ENCODE data around the gene NELL2. TPM values are rescaled to one million over a fixed set of nuclear protein-coding genes. Genes with fewer than 3 reads are reported as not detected.
A peak's percentile ranks its signal among the peaks of the same experiment; 100 is the strongest.

The NELL2 gene
- total RNA-seq, 8 experiments from 2014 or later = 5.1 to 148 (median 66.5) TPM

- ATAC-seq (replicated peaks in 6 of 8) = peak in 2 of 8 experiments; percentile 11 to 17
- WGBS, 10 experiments = 0 to 17% (median 4%) methylated on average over 1 of the region's 1 CpG; no CpG with 5 or more reads in 2 of the 10 experiments
- in situ Hi-C loops (cut with MboI; ENCODE audit: low pct_unique_long_range_greater_than_20kb in 2 of 9, low sequenced_read_pairs in 9 of 9, unreplicated experiment in 9 of 9) = no loop called here
- no peak overlapping the region for H3K27ac ChIP-seq
- H3K4me3 ChIP-seq = peak overlapping the region; percentile 63 to 89 (median 73)
- peaks cover 0 to 3% of the 10 kb centered on the region in 2 donors for H3K4me1 ChIP-seq (replicated peaks in 1 of 2)
Observed at GRCh38 chr12:44873898-44874297, 2.2 kb downstream of the NELL2 start.

DNA sequence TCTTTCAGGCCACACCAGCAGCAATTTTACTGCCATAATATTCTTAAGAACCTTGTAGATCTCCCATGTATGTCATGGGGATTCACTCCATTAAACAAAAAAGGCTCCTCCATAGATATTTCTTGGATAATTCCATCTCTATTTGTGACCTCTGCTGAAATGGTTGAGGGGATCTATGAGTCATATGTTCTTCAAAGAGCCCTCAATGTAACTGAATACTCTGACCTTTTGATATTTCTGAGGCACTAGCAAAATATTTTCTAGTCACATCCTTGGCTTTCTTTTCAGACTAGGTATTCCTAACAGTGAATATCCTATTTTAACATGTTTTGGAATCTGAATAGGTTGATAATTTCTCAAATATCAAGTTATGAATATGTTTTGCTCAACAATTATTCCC, 6.6 kb downstream of the NELL2 start:
- ATAC-seq (replicated peaks in 6 of 8) = no peak
- H3K27ac ChIP-seq = no peak overlapping the region
- H3K4me3 ChIP-seq = no peak overlapping the region
- peaks cover 0 to 3% of the 10 kb centered on the region in 2 donors for H3K4me1 ChIP-seq (replicated peaks in 1 of 2)
- in situ Hi-C loops (cut with MboI; ENCODE audit: low pct_unique_long_range_greater_than_20kb in 2 of 9, low sequenced_read_pairs in 9 of 9, unreplicated experiment in 9 of 9) = no loop called here

DNA sequence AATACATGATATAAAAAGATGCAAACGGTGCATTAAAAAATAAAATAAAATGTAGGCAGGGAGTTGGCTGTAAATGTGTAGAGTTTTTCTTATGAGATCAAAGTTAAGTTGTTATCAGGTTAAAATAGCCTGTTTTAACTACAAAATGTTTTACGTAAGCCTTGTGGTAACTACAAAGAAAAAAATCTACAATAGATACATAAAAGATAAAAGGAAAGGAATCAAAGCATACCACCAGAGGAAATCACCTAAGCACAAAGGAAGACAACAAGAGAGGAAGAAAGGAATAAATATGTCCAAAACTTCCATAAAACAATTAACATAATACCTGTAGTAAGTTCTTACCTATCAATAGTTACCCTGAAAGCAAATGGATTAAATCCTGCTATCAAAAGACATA, 12.2 kb downstream of the NELL2 start:
- in situ Hi-C loops (cut with MboI; ENCODE audit: low pct_unique_long_range_greater_than_20kb in 2 of 9, low sequenced_read_pairs in 9 of 9, unreplicated experiment in 9 of 9) = no loop called here
- 0 to 42% (median 0%) methylated on average over 1 to 2 of the region's 2 CpGs for WGBS, 10 experiments
- ATAC-seq (replicated peaks in 6 of 8) = no peak
- Histone ChIP-seq H3K4me1 (replicated peaks in 1 of 2) (no peaks in the 10 kb centered on the region), H3K27ac (no peak overlapping the region), H3K4me3 (no peak overlapping the region)

- ATAC-seq (replicated peaks in 6 of 8) = no peak
- Histone ChIP-seq H3K27ac (no peak overlapping the region), H3K4me1 (replicated peaks in 1 of 2) (peaks cover 8 to 16% of the 10 kb centered on the region in 2 donors), H3K4me3 (no peak overlapping the region)
- in situ Hi-C loops (cut with MboI; ENCODE audit: low pct_unique_long_range_greater_than_20kb in 2 of 9, low sequenced_read_pairs in 9 of 9, unreplicated experiment in 9 of 9) = no loop called here
- WGBS, 10 experiments = 20 to 100% (median 54%) methylated on average over 1 of the region's 1 CpG; no CpG with 5 or more reads in 2 of the 10 experiments
Observed at GRCh38 chr12:44859998-44860689, 16.0 kb downstream of the NELL2 start.

DNA sequence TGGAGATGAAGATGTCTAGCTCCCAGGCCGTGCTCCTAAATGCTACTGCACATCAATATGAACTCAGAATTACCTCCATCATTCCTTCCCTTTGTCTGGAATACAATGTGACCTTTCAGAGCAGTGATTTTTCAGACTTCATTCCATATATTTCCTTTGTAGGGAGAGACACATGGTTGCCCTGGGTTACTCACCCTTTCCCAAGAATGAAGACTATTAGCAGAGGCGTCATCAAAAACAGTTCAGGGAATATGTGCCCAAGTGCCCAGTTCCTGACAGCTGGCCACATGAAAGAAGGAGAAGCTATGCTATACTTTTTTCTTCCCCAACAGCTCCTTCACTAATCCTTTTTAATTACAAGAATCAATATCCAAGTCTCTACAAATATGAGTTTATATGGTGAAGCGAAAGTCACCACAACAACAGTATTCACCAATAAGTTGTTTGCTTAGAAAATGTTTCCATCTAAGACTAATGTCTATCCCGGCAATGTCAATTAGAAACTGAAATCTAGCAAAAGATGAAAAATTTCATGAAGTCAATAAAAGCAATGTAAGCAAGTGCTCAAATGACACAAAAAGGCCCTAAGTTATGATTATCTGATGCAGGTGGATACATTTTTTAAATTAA, 17.8 kb downstream of the NELL2 start:
- Histone ChIP-seq H3K4me1 (replicated peaks in 1 of 2) (peaks cover 8 to 16% of the 10 kb centered on the region in 2 donors), H3K27ac (no peak overlapping the region), H3K4me3 (no peak overlapping the region)
- ATAC-seq (replicated peaks in 6 of 8) = peak in 5 of 8 experiments; percentile 32 to 90 (median 68)
- 21 to 75% (median 49%) methylated on average over 2 to 4 of the region's 4 CpGs for WGBS, 10 experiments
- in situ Hi-C loops (cut with MboI; ENCODE audit: low pct_unique_long_range_greater_than_20kb in 2 of 9, low sequenced_read_pairs in 9 of 9, unreplicated experiment in 9 of 9) = no loop called here

GRCh38 chr12:44852483-44852882, 23.6 kb downstream of the NELL2 start:
- 0 to 60% (median 7%) methylated on average over 1 to 2 of the region's 2 CpGs; no CpG with 5 or more reads in 3 of the 10 experiments for WGBS, 10 experiments
- no peak overlapping the region for H3K27ac ChIP-seq
- H3K4me3 ChIP-seq = no peak overlapping the region
- H3K4me1 ChIP-seq (replicated peaks in 1 of 2) = peaks cover 4 to 13% of the 10 kb centered on the region in 2 donors
- ATAC-seq (replicated peaks in 6 of 8) = no peak
- in situ Hi-C loops (cut with MboI; ENCODE audit: low pct_unique_long_range_greater_than_20kb in 2 of 9, low sequenced_read_pairs in 9 of 9, unreplicated experiment in 9 of 9) = no loop called here

GRCh38 chr12:44851586-44851985, 24.5 kb downstream of the NELL2 start:
- no peak for ATAC-seq (replicated peaks in 6 of 8)
- Histone ChIP-seq H3K27ac (no peak overlapping the region), H3K4me1 (replicated peaks in 1 of 2) (peaks cover 4 to 6% of the 10 kb centered on the region in 2 donors), H3K4me3 (no peak overlapping the region)
- WGBS, 10 experiments = 0 to 100% (median 85%) methylated on average over 1 to 3 of the region's 3 CpGs
- in situ Hi-C loops (cut with MboI; ENCODE audit: low pct_unique_long_range_greater_than_20kb in 2 of 9, low sequenced_read_pairs in 9 of 9, unreplicated experiment in 9 of 9) = no loop called here

DNA sequence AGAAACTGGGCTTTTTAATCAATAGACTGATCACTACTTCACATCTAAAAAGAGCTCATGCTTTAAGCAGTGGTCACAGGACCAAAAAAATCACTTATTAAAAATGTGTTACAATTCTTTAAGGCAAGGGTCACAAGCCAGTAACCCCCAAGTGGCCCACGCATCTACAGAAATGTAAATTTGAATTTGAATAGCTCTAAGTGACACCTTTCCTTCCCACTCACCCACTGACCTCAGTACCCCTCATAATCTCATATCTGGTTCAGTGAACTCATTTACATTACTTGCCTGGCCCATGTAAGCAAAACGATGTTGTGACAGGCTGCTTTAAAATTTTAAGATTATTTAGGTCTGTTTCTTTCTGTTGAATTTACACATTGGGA, 27.4 kb downstream of the NELL2 start:
- Histone ChIP-seq H3K4me3 (no peak overlapping the region), H3K27ac (no peak overlapping the region), H3K4me1 (replicated peaks in 1 of 2) (peaks cover 6 to 11% of the 10 kb centered on the region in 2 donors)
- 0 to 60% (median 25%) methylated on average over 1 to 2 of the region's 2 CpGs; no CpG with 5 or more reads in 2 of the 10 experiments for WGBS, 10 experiments
- ATAC-seq (replicated peaks in 6 of 8) = no peak
- in situ Hi-C loops (cut with MboI; ENCODE audit: low pct_unique_long_range_greater_than_20kb in 2 of 9, low sequenced_read_pairs in 9 of 9, unreplicated experiment in 9 of 9) = no loop called here

DNA sequence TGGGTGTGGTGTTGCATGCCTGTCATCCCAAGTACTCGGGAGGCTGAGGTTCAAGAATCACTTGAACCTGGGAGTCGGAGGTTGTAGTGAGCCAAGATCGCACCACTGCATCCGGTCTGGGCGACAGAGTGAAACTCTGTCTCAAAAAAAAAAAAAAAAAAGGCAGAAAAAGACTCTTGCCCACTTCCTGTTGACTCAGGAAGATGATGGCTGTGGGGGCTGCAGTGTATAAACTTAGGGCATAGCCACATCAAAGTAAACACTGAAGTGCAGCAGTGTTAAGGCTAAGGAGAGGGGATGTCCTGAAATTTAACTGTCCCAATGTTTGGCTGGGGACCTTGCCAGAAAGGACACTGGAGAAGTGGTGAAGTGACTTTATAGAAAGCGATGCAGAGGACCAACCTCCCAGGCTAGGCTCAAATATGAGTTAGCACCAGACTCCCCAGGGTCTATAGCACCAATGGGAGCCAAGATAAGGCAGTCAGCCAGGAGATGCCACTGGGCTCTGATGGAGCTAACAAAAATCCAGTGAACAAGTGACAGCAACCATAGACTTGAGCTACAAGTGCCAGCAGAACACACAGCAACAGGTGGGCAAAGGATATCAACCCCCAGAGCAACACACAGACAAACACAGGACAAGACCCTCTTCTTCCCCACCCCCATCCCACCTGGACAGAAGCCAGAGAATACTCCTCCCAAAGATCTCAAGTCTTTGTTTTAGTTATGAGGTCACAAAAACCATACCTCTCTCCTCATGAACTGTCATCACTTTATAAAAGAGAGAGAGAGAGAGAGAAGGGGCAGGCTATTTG, 28.0 kb downstream of the NELL2 start:
- Histone ChIP-seq H3K4me1 (replicated peaks in 1 of 2) (peaks cover 6 to 11% of the 10 kb centered on the region in 2 donors), H3K27ac (no peak overlapping the region), H3K4me3 (no peak overlapping the region)
- in situ Hi-C loops (cut with MboI; ENCODE audit: low pct_unique_long_range_greater_than_20kb in 2 of 9, low sequenced_read_pairs in 9 of 9, unreplicated experiment in 9 of 9) = no loop called here
- ATAC-seq (replicated peaks in 6 of 8) = no peak
- 0 to 94% (median 46%) methylated on average over 1 to 6 of the region's 6 CpGs; no CpG with 5 or more reads in 2 of the 10 experiments for WGBS, 10 experiments

GRCh38 chr12:44847403-44847802, 28.7 kb downstream of the NELL2 start:
- no peak for ATAC-seq (replicated peaks in 6 of 8)
- H3K27ac ChIP-seq = no peak overlapping the region
- H3K4me1 ChIP-seq (replicated peaks in 1 of 2) = peaks cover 6 to 11% of the 10 kb centered on the region in 2 donors
- in situ Hi-C loops (cut with MboI; ENCODE audit: low pct_unique_long_range_greater_than_20kb in 2 of 9, low sequenced_read_pairs in 9 of 9, unreplicated experiment in 9 of 9) = no loop called here
- no peak overlapping the region for H3K4me3 ChIP-seq
- WGBS, 10 experiments = 0 to 100% (median 47%) methylated on average over 1 of the region's 1 CpG; no CpG with 5 or more reads in 2 of the 10 experiments

DNA sequence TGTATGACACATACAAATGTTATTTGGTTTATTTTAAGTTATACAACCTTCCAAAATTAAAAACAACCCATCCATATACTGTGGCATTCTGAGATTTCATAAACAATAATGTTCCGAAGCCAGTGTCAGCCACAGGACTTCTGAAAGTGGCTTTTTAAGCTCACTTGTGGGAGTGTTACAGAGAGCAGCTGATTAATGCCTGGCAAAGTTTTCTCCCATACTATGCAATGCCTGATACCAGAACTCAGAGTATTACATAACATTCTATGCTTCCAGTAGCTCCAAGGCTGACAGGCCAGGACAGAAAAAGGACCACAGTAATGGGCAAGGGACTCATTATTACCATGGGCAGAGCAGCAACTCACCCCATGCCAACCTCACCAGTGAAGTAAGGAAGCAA, 29.3 kb downstream of the NELL2 start:
- in situ Hi-C loops (cut with MboI; ENCODE audit: low pct_unique_long_range_greater_than_20kb in 2 of 9, low sequenced_read_pairs in 9 of 9, unreplicated experiment in 9 of 9) = no loop called here
- Histone ChIP-seq H3K4me3 (no peak overlapping the region), H3K4me1 (replicated peaks in 1 of 2) (peaks cover 6 to 11% of the 10 kb centered on the region in 2 donors), H3K27ac (no peak overlapping the region)
- WGBS, 10 experiments = 0 to 100% (median 65%) methylated on average over 1 of the region's 1 CpG; no CpG with 5 or more reads in 2 of the 10 experiments
- ATAC-seq (replicated peaks in 6 of 8) = peak in 2 of 8 experiments; percentile 24 to 63

GRCh38 chr12:44842669-44843068, 33.4 kb downstream of the NELL2 start:
- no peak overlapping the region for H3K27ac ChIP-seq
- H3K4me1 ChIP-seq (replicated peaks in 1 of 2) = peaks cover 0 to 7% of the 10 kb centered on the region in 2 donors
- ATAC-seq (replicated peaks in 6 of 8) = no peak
- no peak overlapping the region for H3K4me3 ChIP-seq
- 0 to 93% (median 89%) methylated on average over 1 to 4 of the region's 4 CpGs for WGBS, 10 experiments
- in situ Hi-C loops (cut with MboI; ENCODE audit: low pct_unique_long_range_greater_than_20kb in 2 of 9, low sequenced_read_pairs in 9 of 9, unreplicated experiment in 9 of 9) = no loop called here

DNA sequence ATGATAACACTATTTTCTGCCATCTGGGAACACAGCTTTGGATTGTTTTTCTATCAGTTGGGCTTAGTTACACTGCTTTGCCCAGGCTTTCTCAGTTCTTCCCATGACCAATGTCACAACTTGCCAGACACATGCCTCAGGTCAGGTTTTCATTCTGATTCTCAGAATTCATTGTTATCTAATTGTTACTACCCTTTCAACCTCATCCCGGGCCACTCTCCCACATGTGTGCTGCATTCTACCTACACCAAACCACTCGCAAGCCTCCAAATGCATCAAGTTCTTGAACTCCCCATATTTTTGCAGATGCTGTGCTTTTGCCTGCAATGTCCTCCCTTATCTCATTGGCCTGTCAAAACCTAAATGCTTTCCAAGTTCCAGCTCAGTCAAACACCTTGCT, 36.3 kb downstream of the NELL2 start:
- in situ Hi-C loops (cut with MboI; ENCODE audit: low pct_unique_long_range_greater_than_20kb in 2 of 9, low sequenced_read_pairs in 9 of 9, unreplicated experiment in 9 of 9) = no loop called here
- no peak for ATAC-seq (replicated peaks in 6 of 8)
- WGBS, 10 experiments = 53 to 100% (median 94%) methylated on average over 1 to 2 of the region's 2 CpGs; no CpG with 5 or more reads in 3 of the 10 experiments
- H3K4me3 ChIP-seq = no peak overlapping the region
- no peaks in the 10 kb centered on the region for H3K4me1 ChIP-seq (replicated peaks in 1 of 2)
- no peak overlapping the region for H3K27ac ChIP-seq
